Activated naive CD8-positive, alpha-beta T cell treated with anti-CD3 and anti-CD28 coated beads, Interleukin-2, amount 50 U/mL, for 16 hours (primary cell): ENCODE measurements around the gene CLRN3.

ENCODE experiments used
- DNase-seq: peaks from one replicate; pipeline ENCODE4 v3.0.0-alpha.2; 2020; ENCODE audit warnings: low read depth, low spot score

The CLRN3 gene

GRCh38 chr10:127875449-127875765 is 17.3 kb downstream of the CLRN3 start:
- DNase-seq = no peak

DNA sequence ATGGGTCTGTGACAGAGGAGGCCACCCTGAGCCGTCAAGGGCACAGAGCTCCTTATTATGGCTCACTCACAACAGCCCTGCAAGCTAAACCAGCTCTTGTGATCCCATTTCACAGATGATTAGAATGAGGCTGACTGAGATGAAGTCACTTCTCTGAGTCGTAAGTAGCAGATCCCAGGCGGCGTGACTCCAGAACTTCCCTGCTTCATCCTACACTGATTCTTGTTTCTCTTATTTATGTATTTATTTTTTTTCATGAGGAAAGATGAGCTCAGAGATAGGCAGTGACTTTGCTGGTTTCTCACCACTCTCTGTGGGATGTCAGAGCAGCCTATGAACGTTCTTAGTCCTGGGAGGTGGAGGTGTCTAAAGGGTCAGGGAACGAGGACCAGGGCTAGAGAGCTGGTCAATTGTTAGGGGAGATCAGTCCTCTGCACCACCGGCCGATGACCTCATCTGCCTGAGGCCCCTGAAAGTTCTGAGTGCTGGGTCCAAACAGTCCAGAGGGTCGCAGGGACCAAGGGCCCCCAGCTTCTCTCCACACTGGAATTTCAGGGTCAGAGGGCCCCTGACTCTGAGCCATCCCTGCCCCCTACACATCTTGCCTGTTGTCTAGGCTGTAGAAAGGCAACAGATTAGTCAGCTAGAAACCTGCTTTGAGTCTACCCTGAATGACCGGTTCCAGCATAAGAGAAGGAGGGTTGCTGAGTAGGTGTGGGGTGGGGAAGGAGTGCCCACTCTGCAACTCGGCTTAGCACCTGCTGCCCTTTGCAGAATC is 17.9 kb downstream of the CLRN3 start:
- DNase-seq = no peak

DNA sequence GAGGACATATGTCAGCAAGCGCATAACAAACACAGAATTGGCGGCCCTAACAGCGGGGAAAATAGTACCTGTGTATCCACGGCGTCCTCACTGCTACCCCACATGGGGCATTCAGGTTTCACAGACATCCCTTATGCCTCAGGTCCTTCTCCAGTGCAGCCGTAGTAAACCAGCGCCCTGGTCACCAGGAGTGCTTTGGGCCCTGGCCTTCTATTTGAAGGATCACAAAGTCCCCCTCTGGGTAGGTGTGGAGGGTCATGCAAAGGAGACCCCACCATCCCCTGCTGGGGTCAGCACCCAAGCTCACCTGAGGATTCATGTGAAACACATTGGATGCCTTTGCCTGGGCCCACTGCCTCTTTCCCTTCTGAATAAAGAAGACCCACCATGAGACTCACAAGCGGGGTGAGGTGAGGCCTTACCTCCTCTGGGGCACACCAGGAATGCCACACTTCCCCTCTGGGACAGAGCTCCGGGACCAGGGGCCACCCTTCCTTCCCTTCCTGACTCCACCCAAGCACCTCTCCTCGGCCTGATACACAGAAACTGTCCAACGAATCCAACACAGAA is 18.8 kb downstream of the CLRN3 start:
- no peak for DNase-seq

DNA sequence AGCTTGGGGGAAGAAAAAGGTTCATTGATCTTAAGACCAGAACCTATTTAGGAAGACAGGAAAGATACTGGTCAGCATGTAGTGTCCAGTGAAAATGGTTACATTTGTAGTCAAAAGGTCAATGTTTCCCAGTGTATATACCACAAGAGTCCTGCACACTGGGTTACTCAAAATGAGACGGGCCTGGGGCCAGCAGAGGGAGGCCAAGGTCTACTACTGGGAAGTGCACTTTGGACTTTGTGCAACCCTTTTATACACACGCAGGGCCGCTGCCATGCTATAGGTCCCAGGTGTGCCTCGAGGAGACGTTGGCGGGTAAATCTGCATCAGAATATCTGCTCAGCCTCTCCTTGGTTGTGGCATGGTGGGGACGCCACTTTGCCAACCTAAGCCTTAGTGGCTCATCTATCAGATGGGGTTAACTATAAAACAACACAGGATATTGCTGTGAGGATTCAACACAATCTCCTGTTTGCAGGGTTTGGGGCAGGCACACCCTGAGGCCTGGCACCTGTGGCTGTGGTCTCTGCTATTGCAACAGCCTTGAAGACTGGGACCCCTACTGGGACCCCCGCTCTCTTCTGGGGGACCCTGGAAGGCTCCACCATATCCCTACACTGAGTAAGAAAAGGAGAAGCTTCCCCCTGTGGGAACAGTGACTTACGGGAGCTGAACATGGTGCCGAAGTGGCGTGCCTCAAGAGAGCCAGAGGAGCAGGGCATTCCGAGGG is 19.7 kb downstream of the CLRN3 start:
- no peak for DNase-seq

DNA sequence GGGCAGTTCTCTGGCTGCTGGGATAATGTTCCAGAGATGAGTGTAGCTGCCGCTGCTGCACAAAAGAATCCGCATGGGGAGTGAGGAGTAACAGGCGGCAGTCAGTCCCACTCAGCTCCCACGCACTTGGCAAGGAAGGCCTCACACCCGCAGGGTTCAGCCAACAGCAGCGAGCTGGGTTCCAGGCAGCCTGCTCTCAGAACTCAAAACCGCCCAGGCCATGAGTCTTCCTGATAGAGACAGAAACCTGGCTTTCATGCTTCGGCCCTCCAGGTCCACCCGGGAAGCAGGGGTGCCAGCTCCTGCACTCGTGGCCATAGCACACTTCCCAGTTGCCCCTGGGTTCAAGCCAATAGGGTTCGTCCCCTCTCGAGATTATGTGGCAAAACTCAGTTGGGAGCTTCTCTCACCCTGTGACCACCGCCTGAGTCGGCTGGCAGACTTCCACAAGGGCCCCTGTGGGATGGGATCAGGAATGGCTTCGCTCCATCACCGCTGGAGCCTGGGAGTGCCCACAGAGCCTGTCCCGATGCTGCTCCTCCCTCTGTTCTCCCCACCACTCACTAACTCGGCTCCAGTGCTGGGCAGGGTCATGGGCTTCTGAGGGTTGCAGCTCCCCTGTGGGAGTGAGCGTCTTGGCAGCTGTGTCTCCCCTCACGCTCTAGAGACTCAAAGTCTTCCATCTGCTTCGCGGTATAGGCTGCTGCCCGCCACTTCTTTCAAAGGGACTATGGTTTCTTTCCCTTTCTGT is 20.6 kb downstream of the CLRN3 start:
- DNase-seq = no peak

DNA sequence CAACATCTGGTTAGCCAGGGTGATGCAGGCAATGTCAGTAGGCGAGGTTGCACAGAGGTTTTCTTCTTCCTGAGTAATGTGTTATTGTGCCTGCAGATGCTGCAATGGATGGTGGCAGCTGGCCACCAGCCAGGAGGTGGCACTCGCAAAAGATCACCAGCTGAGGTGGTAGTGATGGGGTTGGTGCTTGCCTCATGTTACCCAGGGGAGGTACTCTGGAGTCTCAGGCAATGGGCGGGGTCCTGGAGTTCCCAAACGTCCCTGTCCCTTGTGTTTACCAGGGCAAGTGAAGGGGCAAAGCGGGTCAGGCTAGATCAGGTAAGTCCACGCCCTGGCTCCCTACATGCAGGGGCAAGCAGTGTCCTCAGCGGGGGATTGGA is 21.1 kb downstream of the CLRN3 start:
- DNase-seq = no peak

DNA sequence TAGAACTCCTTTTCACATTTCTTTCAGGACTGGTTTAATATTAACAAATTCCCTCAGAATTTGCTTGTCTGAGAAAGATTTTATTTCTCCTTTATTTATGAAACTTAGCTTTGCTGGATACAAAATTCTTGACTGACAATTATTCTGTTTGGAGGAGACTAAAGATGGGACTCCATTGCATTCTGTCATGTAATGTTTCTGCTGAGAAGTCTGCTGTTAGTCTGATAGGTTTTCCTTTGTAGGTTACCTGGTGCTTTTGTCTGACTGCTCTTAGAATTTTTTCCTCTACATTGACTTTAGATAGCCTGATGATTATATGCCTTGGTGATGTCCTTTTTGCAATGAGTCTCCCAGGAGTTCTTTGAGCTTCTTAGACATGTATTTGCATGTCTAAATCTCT is 23.4 kb downstream of the CLRN3 start:
- DNase-seq = no peak

GRCh38 chr10:127867805-127868204 is 24.9 kb downstream of the CLRN3 start:
- no peak for DNase-seq

DNA sequence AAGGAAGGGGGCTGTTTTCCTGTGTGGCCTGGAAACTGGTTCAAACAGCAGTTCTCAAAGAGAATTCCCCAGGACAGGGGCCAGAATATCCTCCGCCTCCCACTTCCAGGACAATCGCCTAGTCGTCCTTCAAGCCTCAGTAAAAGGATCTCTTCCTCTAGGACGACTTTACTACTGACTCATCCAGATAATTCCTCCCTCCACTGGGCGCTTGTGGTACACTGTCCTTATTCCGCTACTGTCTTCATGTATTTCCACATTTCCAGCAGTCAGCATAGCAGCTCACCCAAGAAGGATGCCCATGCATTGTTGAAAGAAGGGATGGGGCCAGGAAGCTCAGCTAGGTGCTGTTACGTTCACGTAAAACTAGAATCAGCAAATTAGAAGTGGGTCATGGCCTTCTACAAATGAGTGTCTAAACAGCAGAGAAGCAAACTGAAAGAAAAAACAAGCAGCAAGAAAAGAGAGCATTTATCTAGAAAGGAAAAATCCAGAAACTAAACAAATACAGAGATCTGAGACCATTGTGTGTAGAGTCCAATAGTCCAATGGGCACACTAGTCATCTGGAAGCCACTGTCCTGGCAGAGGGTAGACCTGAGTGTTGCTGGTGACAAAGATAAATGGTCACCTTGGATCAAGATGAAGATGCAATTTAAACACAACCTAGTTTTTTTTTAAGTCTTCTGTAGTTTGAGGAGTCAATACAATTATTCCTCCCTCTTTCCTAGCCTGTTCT is 26.3 kb downstream of the CLRN3 start:
- no peak for DNase-seq

- DNase-seq = no peak
Measured at GRCh38 chr10:127863231-127863825, 29.4 kb downstream of the CLRN3 start.

DNA sequence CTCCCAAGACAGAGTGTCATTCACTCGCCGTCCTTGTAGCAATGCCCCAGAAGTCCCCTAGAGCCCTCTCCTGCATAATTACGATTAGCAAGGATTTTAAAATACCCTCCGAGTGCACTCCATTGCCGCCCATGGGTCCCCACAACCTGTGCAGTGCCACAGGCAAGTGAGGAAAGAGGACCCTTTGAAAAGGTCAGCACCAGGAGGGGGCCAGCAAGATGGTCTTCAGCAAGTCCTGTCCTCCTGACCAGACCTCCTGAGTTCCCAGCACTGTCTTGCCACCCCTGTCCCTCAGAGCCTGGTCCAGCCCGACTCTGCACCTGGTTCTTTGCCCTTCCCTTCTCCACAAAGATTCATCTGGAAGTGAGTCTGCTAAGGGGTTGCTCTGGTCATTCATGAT is 32.1 kb downstream of the CLRN3 start:
- DNase-seq = no peak

DNA sequence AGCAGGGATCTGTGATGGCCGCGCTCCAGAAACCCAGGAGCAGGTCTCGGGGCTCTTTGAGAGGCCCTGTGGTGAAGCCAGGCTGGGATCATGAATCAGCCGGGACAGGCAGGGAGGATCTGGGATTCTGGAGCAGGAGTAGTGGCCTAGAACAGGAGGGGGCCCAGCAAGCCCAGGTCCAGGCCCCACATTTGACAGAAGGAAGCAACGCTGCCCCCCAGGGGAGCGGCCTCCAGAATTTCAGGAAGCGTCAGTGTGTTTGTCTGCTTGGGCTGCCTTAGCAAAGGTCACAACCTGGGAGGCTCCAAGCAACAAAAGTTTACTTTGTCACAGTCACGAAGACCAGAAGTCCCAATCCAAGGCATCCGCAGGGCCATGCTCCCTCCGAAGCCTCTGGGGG is 36.8 kb downstream of the CLRN3 start:
- no peak for DNase-seq

GRCh38 chr10:127855591-127855881 is 37.2 kb downstream of the CLRN3 start:
- DNase-seq = no peak

DNA sequence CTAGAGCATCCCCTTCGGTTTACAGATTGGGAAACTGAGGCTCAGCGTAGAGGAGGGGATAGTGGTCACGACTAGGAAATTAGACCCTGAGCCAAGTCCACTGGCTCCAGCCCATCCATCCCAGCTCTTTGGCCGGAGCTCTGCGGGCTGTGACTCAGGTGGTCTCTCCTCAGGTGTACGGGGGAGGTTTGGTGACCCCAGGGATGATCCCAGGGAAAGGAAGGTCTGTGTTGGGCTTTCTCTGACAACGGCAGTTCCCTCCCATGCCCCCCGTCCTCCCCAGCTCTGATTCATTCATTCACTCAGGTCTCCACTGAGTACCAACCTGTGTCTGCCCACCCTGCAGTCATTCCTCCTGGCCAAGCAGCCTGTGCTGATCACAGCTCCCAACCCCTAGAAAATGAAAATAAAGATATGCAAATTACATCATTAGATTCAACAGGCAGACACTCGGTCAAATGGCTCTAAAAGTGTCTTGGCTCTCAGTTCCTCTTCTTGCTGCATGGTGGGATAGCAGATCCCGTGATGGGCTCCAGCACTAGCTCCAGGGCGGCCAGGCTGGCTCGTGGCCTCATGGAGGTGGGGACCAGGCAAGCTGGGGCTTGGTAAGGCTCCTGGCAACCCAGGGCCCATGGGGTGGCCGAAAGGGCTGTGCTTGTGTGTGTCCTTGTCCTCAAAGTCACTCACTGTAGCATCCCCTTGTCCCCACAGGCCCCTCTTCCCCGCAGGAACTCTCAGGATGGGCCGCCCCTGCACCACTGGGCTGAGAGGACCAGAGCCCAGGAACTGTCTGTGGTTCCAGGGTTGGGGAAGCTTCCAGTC is 37.8 kb downstream of the CLRN3 start:
- DNase-seq = no peak

DNA sequence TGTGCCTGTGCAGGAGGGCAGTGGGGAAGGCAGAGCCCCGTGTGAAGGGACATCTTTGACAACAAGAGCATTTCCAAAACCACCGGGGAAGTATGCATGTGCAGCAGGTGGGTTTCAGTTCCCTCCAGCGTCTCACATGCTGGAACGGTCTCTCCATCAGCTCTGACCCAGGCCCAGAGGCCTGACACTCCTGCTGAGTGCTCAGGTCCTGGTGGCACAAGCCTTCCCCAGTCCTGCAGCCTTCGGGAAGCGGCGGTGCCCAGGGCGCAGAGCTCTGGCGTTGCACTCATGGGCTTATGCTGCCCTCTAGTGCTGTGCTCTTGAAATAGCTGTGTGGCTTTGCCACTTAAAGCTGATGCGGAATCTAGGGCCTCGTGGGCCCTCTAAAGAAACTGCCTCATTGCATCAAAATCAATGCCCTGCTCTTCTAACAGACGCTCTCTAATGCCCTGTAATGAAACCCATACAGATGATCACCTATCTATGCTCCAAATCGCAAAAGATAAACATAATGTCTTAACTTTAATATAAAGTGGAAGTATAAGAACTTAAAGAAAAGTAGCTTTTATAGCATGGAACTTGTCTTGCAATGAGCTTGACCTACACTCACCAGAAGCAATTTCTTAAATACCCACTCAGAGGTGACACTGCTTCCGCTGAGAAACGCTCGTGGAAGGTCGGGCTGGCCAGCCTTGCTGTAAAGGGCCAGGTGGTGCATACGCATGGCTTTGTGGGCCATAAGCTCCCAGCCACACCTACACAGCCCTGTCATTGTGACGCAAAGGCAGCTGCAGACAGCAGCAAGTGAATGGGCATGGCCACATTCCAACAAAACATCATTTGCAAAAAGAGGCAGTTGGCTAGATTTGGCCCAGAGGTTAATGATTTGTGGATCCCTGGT is 38.6 kb downstream of the CLRN3 start:
- DNase-seq = no peak

DNA sequence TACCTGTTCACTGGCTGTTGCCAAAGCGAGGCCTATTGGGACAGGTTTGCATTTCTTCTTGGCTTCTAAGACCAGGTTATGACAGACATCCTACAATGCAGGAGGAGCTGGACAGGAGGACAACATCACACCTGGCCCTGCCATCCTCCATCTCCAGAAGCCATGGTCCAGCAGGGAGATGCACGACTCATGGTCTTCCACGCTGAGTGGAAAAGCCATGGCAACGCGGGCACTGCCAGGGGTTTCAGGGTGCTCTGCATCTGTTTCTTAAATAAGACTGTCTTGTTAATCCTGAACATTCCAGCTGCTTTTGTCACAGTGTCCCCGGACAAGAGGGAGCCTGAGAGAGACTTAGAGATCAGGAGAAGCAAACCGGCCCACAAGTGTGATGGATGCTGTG is 40.3 kb downstream of the CLRN3 start:
- no peak for DNase-seq

- no peak for DNase-seq
Measured at GRCh38 chr10:127851661-127852194, 41.0 kb downstream of the CLRN3 start.

DNA sequence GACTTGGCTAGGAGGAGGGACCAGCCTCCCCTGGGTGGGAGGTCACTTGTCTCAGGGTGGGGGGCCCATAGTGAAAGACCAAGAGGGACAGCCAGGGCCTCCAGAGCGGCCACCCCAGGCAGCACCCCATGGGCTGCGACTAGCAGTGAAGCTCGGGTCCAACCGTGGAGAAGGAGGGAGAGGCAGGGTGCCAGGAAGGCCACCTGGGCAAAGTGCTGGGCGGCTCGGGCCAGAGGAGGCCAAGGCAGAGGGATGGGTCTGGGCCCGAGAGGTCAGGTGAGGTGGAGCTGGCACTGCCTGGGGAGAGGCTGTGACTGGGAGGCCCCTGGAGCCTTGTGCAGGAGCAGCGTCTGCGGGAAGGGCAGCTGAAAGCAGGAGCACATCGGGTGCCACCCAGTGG is 41.8 kb downstream of the CLRN3 start:
- DNase-seq = no peak

DNA sequence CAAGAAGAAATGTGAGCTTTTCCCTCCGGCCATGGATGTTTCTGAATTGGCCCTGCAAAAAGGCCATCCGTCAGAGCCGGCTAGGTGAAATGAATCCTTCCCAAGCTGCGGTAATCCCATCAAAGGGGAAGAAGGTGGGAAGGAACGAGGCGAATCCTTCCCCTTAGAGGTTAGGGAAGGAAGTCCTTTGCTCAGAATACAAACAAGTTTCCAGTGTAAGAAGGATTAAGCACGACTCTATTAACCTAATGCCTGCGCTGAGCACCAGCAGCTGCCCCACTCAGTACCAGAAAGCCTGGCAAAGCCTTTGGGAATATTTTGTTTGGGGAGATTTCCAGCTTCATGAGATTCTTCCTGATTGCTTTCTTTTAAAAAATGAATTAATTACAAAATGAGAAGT is 42.8 kb downstream of the CLRN3 start:
- DNase-seq = no peak
